B cell (primary cell): ENCODE data around the gene RBM20.

Source experiments
- CTCF ChIP-seq: fragments of 200-600 bp; IDR thresholded peaks from one replicate; pipeline ENCODE4 v1.8.0; 2022; ENCODE audit warnings: antibody characterized with exemption, mild to moderate bottlenecking
- EZH2 ChIP-seq: IDR thresholded peaks from 2 replicates; pipeline ENCODE4 v1.6.1; 2012; ENCODE audit warnings: borderline replicate concordance, low read depth, mild to moderate bottlenecking, moderate library complexity, low read length; ENCODE audit not compliant: insufficient read depth, poor library complexity, severe bottlenecking

GRCh38 chr10:110652475-110653118, 8.5 kb downstream of the RBM20 start:
- TF ChIP-seq CTCF (no peak), EZH2 (no peak)
